Measurements from ENCODE around the gene DNAL1. TPM values are rescaled to one million over a fixed set of nuclear protein-coding genes. Genes with fewer than 3 reads are reported as not detected.

DNAL1 gene
- total and polyA plus RNA-seq, 10 of the 15 experiments (the other 5 are each of a cell fraction or from before 2014, with no cell fraction given), result 2.4 to 18.2 (median 7.4) TPM

- no peak for TF ChIP-seq ASH2L (IDR thresholded peaks at IDR 0.05; ENCODE audit: borderline replicate concordance, low read depth)
- TF ChIP-seq ESRRA (IDR thresholded peaks at IDR 0.05; ENCODE audit: low read length), result no peak
- TF ChIP-seq SUPT20H (IDR thresholded peaks at IDR 0.05; ENCODE audit: borderline replicate concordance, control insufficient read depth, low read depth, low read length), result no peak
- TF ChIP-seq CBFB (IDR thresholded peaks at IDR 0.05; ENCODE audit: low read depth), result no peak
Measured at GRCh38 chr14:73724696-73725095, 79.9 kb downstream of the DNAL1 start (continued).

GRCh38 chr14:73725116-73726024, 80.6 kb downstream of the DNAL1 start:
- Histone ChIP-seq H3K36me3 (ENCODE audit: control insufficient read depth in 2 of 2, insufficient read depth in 2 of 2, low read length in 1 of 2) (peaks cover 69 to 86% of the 10 kb centered on the region in 2 experiments), H3K79me2 (ENCODE audit: control insufficient read depth, insufficient read depth, low read length) (peaks cover 5% of the 10 kb centered on the region), H3K27me3 (replicated peaks in 1 of 2; ENCODE audit: control insufficient read depth in 2 of 2, insufficient read depth in 2 of 2, low read length in 1 of 2) (no peaks in the 10 kb centered on the region), H3K4me2 (ENCODE audit: control insufficient read depth, insufficient read depth) (no peak overlapping the region), H2AFZ (ENCODE audit: control insufficient read depth, low read depth, low read length) (no peak overlapping the region), H3K4me1 (ENCODE audit: control insufficient read depth, insufficient read depth, low read length) (no peaks in the 10 kb centered on the region), H3K9me3 (replicated peaks; ENCODE audit: control insufficient read depth, insufficient read depth, low read length) (no peaks in the 10 kb centered on the region), H4K20me1 (ENCODE audit: control insufficient read depth, insufficient read depth) (peaks cover 6% of the 10 kb centered on the region), H3K9ac (ENCODE audit: control insufficient read depth, insufficient read depth, low read length) (no peak overlapping the region), H3K4me3 (no peak overlapping the region), H3K27ac (ENCODE audit: control insufficient read depth, insufficient read depth) (no peak overlapping the region)
- ATAC-seq (no peak), DNase-seq (ENCODE audit: low read depth, low spot score) (no peak), FAIRE-seq (no peak)
- ChIA-PET RAD21 (ENCODE audit: unreplicated experiment) (no interaction called here), CTCF (interaction anchor here (0.8 kb wide), 1 partner anchor 19 kb away, joined by 3 read pairs; no protein-coding TSS in a partner anchor), SMC1A (ENCODE audit: uncharacterized antibody, unreplicated experiment) (interaction anchor here (0.5 kb wide), 1 partner anchor 144 kb away, joined by 4 read pairs; no protein-coding TSS in a partner anchor), POLR2A (interaction anchor here (1.4 kb wide), 1 partner anchor 24 kb away, joined by 3 read pairs; no protein-coding TSS in a partner anchor)
- TF ChIP-seq HCFC1 (IDR thresholded peaks at IDR 0.05; ENCODE audit: low read length) (no peak), PAX5 (IDR thresholded peaks at IDR 0.05; ENCODE audit: borderline replicate concordance, low read depth, low read length) (no peak), IKZF1 (conservative IDR thresholded peaks at IDR 0.05) (no peak), POLR2A (IDR thresholded peaks at IDR 0.05; ENCODE audit: low read depth, low read length) (0 out of 2 replicates have a peak, but pooled peaks have one; percentile 13)
- WGBS (ENCODE audit: insufficient coverage, insufficient replicate concordance, low lambda C conversion rate, missing lambda C conversion rate), result 94% methylated on average over 8 of the region's 8 CpGs
- in situ Hi-C loops (cut with MboI) (loop anchor here (25.0 kb wide), 1 partner anchor 312 kb away; no protein-coding TSS in a partner anchor), intact Hi-C loops (cut with micrococcal nuclease; ENCODE audit: unreplicated experiment) (loop anchor here (5.0 kb wide), 2 partner anchors 162 to 312 kb away; partner anchors contain the start of gene ZNF410)
- no TSS peak for BruUV-seq (replicated peaks)

Data from GM12878 (cell line).